GM12872 (cell line): ENCODE measurements around the gene DNM3.

ENCODE experiments used
- TF ChIP-seq, protein P1 (sequence below): IDR thresholded peaks from 3 replicates; pipeline ENCODE4 v1.5.1; 2011; ENCODE audit warnings: low read depth, mild to moderate bottlenecking, low read length, moderate library complexity; ENCODE audit not compliant: insufficient read depth

The DNM3 gene

DNA sequence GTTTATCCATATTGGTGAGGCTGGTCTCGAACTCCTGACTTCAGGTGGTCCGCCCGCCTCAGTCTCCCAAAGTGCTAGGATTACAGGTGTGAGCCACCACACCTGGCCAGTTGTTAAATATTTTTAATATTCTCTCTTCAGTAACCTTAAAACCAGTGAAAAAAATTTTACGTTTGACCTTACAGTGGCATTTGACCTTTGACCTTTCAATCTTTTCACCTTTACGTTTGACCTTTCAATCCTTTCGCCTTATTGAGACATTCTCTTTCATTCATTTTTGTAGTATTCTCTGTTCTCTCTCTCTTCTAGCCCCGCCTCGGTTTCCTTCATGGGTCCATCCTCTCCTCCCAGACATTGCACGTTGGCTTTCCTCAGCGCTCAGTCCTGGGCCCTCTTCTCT lies 277.9 kb downstream of the DNM3 start:
- TF ChIP-seq, protein P1, sequence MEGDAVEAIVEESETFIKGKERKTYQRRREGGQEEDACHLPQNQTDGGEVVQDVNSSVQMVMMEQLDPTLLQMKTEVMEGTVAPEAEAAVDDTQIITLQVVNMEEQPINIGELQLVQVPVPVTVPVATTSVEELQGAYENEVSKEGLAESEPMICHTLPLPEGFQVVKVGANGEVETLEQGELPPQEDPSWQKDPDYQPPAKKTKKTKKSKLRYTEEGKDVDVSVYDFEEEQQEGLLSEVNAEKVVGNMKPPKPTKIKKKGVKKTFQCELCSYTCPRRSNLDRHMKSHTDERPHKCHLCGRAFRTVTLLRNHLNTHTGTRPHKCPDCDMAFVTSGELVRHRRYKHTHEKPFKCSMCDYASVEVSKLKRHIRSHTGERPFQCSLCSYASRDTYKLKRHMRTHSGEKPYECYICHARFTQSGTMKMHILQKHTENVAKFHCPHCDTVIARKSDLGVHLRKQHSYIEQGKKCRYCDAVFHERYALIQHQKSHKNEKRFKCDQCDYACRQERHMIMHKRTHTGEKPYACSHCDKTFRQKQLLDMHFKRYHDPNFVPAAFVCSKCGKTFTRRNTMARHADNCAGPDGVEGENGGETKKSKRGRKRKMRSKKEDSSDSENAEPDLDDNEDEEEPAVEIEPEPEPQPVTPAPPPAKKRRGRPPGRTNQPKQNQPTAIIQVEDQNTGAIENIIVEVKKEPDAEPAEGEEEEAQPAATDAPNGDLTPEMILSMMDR, result no peak

DNA sequence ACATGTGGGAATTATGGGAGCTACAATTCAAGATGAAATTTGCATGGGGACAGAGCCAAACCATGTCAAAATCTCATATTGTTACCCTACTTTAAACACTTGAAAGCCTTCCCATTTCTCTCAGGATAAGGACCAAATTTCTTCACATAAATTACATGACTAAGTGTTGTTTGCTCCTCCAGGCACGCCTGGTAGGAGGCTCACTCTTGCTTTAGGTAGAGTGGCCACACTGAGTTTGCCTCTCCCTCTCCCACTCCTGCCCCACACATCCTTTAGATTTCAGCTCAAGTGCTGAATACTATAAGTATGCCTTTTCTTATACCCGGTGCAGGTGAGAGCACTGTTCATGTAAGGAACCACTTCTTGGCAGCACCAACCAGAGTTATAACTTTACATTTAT lies 279.1 kb downstream of the DNM3 start:
- TF ChIP-seq, protein P1, result no peak

DNA sequence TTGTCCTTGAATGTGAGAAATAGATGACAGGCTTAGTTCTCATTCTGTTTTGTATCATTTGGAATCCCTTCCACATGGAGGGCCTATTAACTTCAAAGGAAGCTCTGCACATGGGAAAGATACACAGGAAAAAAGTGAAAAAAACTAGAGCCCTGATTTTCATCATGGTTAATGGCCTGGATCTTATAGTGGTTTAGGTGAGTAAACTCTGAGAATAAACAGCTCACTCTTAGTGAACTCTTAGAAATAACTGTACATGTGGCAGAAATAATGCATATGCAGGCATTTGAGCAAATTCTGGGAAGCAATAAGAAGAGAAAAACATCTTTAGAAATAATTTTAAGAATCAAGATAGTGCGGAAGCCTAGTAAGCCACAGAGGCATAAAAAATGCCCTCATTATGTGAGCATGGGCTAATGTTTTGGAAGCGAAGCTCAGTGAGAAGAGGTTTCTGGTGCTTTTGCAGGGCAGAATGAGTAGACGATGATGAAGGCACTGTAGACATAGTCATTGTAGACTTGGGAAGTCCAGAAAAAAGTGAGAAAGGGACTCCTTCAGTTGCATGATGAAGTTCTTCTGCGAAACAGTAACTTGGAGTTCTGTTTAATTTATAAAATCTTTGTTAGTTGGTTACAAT lies 279.9 kb downstream of the DNM3 start:
- TF ChIP-seq, protein P1, result no peak

DNA sequence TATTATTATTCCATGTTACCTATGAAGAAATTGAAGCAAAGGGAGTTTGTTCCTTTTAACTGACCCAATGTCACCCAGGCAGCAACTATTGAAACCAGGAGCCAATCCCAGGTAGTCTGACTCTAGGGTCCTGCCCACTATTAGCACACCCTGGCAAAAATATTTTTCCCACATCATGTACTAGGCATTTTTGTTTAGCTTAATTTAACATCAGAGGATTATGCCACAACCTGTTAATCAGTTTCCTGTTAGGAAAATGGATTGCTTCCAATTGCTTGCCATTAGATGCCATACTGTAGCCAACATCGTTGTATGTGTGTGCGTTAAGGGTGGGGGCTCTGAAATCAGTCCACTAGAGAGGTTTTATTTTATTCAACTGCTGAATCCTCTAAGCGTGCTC lies 281.1 kb downstream of the DNM3 start:
- TF ChIP-seq, protein P1, result no peak

DNA sequence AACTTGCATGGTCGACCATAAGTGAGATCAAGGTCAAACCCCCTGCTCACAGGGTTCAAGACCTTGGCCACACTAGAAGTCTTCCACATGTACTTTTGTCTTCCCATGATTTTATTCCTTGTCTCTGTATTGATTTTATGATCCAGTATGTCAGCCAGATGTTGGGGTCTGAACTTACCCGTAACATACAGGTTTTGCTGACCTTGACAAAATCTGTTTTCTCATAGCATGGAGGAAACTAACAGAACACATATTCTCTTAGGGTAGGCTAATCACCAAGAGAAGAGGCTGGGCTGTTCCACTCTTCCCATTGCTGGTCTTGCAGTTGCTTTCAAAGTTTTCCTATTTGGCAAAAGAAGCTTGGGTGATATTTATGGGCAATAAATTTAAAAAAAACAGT lies 284.0 kb downstream of the DNM3 start:
- TF ChIP-seq, protein P1, result no peak

DNA sequence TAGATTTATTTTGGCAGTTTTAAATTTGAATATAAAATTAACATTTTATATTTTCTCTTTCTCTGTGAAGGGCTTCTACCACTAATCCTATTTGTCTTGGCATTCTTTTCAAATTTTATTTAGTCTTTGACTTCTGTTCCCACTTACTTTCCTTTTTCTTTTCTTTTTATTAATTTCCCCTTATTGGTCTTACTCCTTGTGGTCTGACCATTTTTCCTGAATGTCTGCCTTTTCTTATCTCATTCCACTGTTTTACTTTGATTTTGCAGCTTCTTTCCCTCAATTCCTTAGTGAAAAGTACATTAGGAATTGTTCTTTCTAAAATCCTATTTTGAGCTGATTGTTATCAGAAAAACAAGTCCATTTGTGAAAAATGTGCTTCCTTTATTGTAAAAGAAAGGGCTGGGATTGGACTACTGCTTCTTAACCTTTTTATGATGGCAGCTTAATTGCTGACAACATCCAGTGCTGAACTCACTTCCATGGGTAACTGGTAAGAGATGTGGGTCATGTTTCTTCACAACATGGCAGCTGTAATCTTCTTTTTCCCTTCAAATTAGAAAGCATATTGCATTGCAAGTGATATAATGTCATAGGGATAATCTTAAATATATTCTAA lies 284.6 kb downstream of the DNM3 start:
- TF ChIP-seq, protein P1, result no peak

DNA sequence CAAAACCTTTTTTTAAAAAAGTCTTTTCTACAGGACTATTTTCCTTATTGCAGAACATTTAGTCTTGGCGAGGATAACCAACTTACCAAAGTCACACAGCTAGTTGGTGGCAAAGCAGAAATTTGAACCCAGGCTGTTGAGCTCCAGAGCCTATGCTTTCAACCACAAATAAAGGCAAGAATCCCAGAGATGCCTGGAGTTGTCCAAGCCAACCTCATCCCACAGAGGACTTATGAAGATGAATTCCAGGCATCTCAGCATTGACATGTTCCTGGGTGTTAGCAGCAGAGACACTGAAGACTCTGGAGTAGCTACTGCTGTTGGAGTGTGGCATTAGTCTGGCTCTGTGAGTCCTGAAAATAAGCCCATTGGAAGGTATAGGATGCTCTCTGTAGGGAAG lies 291.5 kb downstream of the DNM3 start:
- TF ChIP-seq, protein P1, result no peak
